NOMO-1 (cell line): Measurements from ENCODE around the gene PPBP.
"Not testable (repeated sequence)": the region's sequence is repeated elsewhere in the genome, so short reads cannot be mapped to it uniquely, and the experiment has no call there.

ENCODE experiments used
- DNase-seq, 2 experiments: peaks; one replicate each; lab custom pipeline; 2025; ENCODE audit not compliant: unreplicated experiment in 2 of 2; lab: John Stamatoyannopoulos, UW

The PPBP gene

GRCh38 chr4:73998040-73999011 is 10.3 kb upstream of the PPBP start, which contains the start of gene CXCL5:
Gene CXCL5, minus strand, starts transcription at chr4:73998677. Its CDS starts 96 bp downstream, at chr4:73998581.
- DNase-seq: no peak

- no peak for DNase-seq
These were observed 4.1 kb upstream of the PPBP start for GRCh38 chr4:73992050-73992449.

GRCh38 chr4:73991742-73992000 is 3.7 kb upstream of the PPBP start:
- no peak for DNase-seq

GRCh38 chr4:73990988-73991741 is 3.2 kb upstream of the PPBP start:
- DNase-seq: no peak

GRCh38 chr4:73989928-73990327 is 1.9 kb upstream of the PPBP start:
- DNase-seq: no peak

- no peak for DNase-seq
These were observed 1.0 kb upstream of the PPBP start for GRCh38 chr4:73989031-73989430.

- no peak for DNase-seq
These were observed 2.5 kb downstream of the PPBP start for GRCh38 chr4:73985528-73985852.

- DNase-seq: no peak
These were observed 3.1 kb downstream of the PPBP start for GRCh38 chr4:73984736-73985527.

- not testable (repeated sequence) for DNase-seq
These were observed 6.8 kb downstream of the PPBP start for GRCh38 chr4:73981175-73981574.

GRCh38 chr4:73979407-73979957 is 8.5 kb downstream of the PPBP start:
- no peak for DNase-seq

- peak in 1 of 2 experiments; percentile 20 for DNase-seq
These were observed 9.1 kb downstream of the PPBP start for GRCh38 chr4:73978886-73979285.

GRCh38 chr4:73976716-73977115 is 11.3 kb downstream of the PPBP start:
- DNase-seq: no peak

GRCh38 chr4:73976217-73976616 is 11.8 kb downstream of the PPBP start:
- DNase-seq: no peak

GRCh38 chr4:73974352-73974751 is 13.6 kb downstream of the PPBP start:
- no peak for DNase-seq

GRCh38 chr4:73970945-73971344 is 17.0 kb downstream of the PPBP start:
- DNase-seq: no peak

- DNase-seq: no peak
These were observed 18.0 kb downstream of the PPBP start for GRCh38 chr4:73970011-73970410.

- no peak for DNase-seq
These were observed 20.1 kb downstream of the PPBP start for GRCh38 chr4:73967866-73968265.

- DNase-seq: peak in 1 of 2 experiments; percentile 10
These were observed 23.0 kb downstream of the PPBP start for GRCh38 chr4:73964862-73965611.

- no peak for DNase-seq
These were observed 25.3 kb downstream of the PPBP start for GRCh38 chr4:73962724-73963123.

- not testable (repeated sequence) for DNase-seq
These were observed 28.9 kb downstream of the PPBP start for GRCh38 chr4:73959041-73959440.
